ENCODE results near the gene ATP6V0C.

The ATP6V0C gene

GRCh38 chr16:2513405-2514332 lies at the start of gene ATP6V0C:
ATP6V0C (plus strand) TSS chr16:2513952; CDS start chr16:2514104, 152 bp downstream.
- DNase-seq: peak; percentile 94

GRCh38 chr16:2464333-2464732 lies 49.4 kb upstream of the ATP6V0C start:
- DNase-seq: no peak

- DNase-seq: no peak
Observed at GRCh38 chr16:2465653-2466415, 47.9 kb upstream of the ATP6V0C start.

- DNase-seq: no peak
Observed at GRCh38 chr16:2466667-2467527, 46.9 kb upstream of the ATP6V0C start.

GRCh38 chr16:2467528-2468232 lies 46.1 kb upstream of the ATP6V0C start:
- peak; percentile 89 for DNase-seq

GRCh38 chr16:2468233-2468724 lies 45.5 kb upstream of the ATP6V0C start:
- peak; percentile 72 for DNase-seq

- DNase-seq: no peak
Observed at GRCh38 chr16:2468725-2469398, 44.9 kb upstream of the ATP6V0C start.

GRCh38 chr16:2469399-2470233 lies 44.1 kb upstream of the ATP6V0C start:
- no peak for DNase-seq

DNA sequence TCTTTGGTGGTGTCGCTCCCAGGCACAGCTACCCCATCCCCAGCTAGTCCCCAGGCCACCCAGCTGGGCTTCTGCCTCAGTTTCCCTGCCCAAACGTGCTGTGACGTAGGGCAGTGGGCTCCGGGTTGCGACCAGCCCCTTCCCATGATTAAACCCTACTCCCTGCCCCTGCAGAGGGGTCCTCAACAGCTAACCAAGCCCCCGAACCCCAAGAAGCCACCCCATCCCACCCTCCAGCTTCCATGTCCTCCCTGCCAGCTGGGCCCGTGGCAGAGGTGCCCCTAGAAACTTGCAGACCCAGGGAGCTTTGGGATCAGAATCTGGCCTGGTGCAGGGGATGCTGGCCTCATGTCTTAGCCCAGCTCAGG lies 43.5 kb upstream of the ATP6V0C start:
- DNase-seq: no peak

DNA sequence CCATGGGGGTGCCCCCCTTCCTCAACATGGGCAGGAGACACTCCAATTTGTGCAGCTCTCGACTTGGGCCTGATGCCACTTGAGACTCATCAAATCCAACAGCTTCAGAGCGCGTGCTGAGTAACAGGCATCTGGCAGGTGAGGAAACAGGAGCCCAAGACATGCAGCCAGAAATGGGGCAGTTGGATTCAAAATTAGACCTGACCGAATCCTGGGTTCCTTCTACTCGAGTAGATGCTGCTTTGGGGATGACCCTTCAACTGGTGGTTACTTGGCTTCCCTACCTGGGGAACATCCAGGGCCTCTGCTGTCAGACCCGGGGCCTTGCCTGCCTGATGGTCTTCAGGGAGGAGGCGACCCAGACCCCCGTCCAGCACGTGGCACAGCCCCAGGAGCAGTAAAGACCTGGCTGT lies 43.1 kb upstream of the ATP6V0C start:
- no peak for DNase-seq

GRCh38 chr16:2471016-2471652 lies 42.6 kb upstream of the ATP6V0C start, which contains the start of gene NTN3:
NTN3 (plus strand) TSS chr16:2471297; CDS start chr16:2471702, 405 bp downstream.
- DNase-seq: peak; percentile 88

DNA sequence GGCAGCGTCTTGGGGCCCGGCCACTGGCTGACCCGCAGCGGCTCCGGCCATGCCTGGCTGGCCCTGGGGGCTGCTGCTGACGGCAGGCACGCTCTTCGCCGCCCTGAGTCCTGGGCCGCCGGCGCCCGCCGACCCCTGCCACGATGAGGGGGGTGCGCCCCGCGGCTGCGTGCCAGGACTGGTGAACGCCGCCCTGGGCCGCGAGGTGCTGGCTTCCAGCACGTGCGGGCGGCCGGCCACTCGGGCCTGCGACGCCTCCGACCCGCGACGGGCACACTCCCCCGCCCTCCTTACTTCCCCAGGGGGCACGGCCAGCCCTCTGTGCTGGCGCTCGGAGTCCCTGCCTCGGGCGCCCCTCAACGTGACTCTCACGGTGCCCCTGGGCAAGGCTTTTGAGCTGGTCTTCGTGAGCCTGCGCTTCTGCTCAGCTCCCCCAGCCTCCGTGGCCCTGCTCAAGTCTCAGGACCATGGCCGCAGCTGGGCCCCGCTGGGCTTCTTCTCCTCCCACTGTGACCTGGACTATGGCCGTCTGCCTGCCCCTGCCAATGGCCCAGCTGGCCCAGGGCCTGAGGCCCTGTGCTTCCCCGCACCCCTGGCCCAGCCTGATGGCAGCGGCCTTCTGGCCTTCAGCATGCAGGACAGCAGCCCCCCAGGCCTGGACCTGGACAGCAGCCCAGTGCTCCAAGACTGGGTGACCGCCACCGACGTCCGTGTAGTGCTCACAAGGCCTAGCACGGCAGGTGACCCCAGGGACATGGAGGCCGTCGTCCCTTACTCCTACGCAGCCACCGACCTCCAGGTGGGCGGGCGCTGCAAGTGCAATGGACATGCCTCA lies 41.9 kb upstream of the ATP6V0C start:
- DNase-seq: no peak

GRCh38 chr16:2472488-2472864 lies 41.3 kb upstream of the ATP6V0C start:
- DNase-seq: no peak

DNA sequence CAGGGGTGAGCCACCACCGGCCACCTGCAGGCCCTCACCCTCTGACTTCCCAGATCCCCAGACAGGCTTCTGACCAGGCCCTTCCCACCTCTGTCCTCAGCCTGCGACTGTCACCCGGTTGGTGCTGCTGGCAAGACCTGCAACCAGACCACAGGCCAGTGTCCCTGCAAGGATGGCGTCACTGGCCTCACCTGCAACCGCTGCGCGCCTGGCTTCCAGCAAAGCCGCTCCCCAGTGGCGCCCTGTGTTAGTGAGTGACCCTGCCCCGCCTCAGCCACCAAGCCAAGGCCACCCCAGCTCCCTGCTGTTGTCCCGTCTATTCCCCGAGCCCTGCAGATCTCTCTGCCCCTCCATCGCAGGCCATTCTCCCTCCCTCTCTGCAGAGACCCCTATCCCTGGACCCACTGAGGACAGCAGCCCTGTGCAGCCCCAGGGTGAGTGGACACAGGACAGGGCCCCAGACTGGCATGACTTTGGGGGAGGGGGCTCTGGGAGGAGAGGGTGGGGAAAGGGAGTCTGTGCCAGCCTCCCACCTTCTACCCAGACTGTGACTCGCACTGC lies 40.8 kb upstream of the ATP6V0C start:
- DNase-seq: no peak

- no peak for DNase-seq
Observed at GRCh38 chr16:2473446-2473926, 40.3 kb upstream of the ATP6V0C start.

GRCh38 chr16:2473999-2474876 lies 39.5 kb upstream of the ATP6V0C start:
- peak; percentile 66 for DNase-seq

DNA sequence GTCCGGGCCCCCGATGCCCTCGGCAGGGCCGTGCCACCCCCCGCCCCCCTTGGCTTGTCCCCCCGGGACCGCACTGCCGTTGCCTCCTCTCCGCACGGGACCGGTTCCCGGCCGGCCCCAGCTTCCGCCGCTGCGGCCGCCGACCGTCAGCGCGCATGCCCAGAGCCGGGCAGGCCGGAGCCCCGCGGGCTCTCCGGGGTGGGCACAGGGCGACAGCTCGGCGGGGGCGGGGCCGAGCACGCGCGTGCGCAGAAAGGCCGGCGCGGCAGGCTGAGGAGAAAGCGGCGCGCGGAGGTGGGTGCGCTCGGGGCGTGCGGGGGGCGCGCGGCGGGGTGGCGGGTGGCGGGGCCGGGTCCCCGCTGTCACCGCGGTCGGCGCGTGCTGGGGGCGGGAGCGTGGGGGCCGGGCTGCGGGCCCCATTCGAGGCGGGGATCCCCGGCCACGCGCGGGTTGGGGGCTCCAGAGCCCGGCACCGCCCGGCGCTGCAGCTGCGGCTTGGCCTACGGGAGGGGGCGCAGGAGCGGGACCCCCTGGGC lies 38.8 kb upstream of the ATP6V0C start, which contains the start of gene TBC1D24:
Gene TBC1D24 (plus strand): TSS at position 251 of the 536 bp plus-strand sequence. CDS start 21,022 bp downstream, outside the sequence.
- peak; percentile 92 for DNase-seq

Data from right forelimb (tissue), 1 donor.